IPS-NIHi7 (cell line): Measurements from ENCODE around the gene MBTPS1.

Experiments used
- DNase-seq: peaks from one replicate; pipeline ENCODE4 v3.0.0; 2012; ENCODE audit warnings: mixed read lengths; ENCODE audit errors: extremely low spot score

Gene MBTPS1

GRCh38 chr16:84005391-84005790 lies 111.4 kb downstream of the MBTPS1 start:
- DNase-seq: no peak

DNA sequence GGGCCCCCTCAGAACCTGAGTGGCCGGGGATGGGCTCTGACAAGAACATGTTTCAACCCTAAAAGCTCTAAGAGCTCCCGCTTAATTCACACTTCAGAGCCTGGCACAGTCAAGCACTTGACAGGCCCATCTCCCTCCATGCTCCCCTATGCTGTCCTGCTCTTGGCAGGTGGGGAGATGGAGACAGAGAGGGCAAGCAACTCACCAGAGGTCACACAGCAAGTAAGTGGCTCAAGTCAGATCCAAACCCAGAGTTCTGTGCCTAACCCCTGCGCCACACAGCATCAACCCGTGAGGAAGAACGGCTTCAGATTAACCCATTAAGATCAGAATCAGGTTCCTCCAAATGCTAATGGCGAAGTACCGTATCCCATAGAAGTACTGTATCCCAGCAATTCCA lies 112.3 kb downstream of the MBTPS1 start:
- DNase-seq: no peak
